SK-N-DZ (cell line): ENCODE measurements around the gene NCKAP5.
"Not testable (repeated sequence)": the region's sequence is repeated elsewhere in the genome, so short reads cannot be mapped to it uniquely, and the experiment has no call there.

Experiments
- DNase-seq: peaks from one replicate; pipeline ENCODE4 v3.0.0-alpha.2; 2015; ENCODE audit warnings: low spot score

NCKAP5 gene

DNA sequence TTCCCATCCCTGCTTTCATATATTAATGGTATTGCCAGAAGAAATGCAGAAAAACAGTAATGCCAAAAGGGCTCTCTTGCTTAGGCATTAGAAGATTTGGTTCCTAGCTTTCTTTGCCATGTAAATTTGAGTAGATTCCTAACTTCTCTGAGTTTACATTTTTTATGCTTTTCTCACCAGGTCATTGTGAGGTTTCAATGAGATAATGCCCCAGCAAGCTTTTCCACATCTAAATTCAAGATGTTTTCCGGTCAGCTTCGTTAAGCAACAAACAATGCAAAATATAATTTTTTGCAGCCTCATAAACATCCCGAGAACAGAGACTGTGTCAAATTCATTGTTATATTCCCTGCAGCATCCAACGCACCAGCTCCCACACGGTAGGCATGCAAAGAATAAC, 44.9 kb downstream of the NCKAP5 start:
- DNase-seq: no peak

DNA sequence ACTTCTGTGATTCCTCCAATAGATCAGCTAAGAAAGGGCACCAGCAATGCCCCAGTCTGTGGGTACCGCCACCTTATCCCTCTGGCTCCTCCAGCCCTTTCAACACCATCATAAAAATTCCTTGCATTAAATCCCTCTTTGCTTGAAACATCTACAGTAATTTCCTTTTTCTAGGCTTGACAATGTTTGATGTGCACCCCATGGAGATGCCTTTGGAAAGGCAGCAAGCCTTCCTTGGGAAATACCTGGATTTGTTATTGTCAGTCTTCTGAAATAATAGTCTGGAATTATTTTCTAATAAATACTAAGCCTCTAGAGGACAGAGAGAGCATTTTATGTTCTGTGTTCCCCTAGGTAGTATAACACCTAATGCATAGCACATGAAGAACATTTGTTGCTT, 46.1 kb downstream of the NCKAP5 start:
- DNase-seq: no peak

GRCh38 chr2:133521146-133521745, 47.0 kb downstream of the NCKAP5 start:
- no peak for DNase-seq

GRCh38 chr2:133519677-133520076, 48.6 kb downstream of the NCKAP5 start:
- not testable (repeated sequence) for DNase-seq

- no peak for DNase-seq
Observed at GRCh38 chr2:133518700-133519344, 49.4 kb downstream of the NCKAP5 start.

DNA sequence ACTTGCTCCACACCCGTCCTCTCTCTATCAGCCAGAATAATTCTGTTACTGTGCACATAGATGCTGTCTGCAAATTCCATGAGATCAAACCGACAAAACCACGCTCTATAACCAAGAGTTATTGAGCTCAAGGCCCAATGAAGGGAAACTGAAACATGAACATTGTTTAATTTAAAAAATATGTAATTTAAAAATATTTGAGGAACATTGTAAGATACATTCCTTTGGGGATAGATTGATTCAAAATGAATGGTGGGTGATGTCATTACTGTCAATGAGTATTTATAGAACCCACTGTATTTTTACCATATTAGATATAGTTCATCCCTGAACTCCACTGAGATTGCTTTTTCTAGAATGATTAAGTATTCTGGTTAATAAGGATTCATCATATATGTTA, 50.4 kb downstream of the NCKAP5 start:
- DNase-seq: no peak

GRCh38 chr2:133516405-133517026, 51.7 kb downstream of the NCKAP5 start:
- DNase-seq: no peak

DNA sequence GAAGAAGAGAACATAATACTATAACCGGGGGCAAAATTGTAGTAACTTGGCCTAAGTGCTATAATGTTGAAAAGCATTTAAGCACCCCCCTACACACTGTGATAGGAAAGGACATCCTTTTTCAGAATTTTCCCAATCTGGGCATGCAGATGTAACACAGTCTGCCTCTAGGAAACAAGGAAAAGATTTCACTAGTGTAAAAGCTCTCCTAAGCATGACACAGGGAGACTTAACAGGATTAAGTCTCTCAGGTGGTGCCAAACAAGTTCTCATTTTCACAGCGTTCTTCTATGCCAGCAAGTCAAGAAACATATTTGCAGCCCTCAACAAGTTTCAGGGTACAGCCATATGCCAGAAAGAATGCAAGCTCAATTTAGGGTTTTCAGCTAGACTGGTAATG, 53.0 kb downstream of the NCKAP5 start:
- DNase-seq: no peak

- no peak for DNase-seq
Observed at GRCh38 chr2:133513893-133514292, 54.4 kb downstream of the NCKAP5 start.

- no peak for DNase-seq
Observed at GRCh38 chr2:133512121-133512520, 56.1 kb downstream of the NCKAP5 start.

DNA sequence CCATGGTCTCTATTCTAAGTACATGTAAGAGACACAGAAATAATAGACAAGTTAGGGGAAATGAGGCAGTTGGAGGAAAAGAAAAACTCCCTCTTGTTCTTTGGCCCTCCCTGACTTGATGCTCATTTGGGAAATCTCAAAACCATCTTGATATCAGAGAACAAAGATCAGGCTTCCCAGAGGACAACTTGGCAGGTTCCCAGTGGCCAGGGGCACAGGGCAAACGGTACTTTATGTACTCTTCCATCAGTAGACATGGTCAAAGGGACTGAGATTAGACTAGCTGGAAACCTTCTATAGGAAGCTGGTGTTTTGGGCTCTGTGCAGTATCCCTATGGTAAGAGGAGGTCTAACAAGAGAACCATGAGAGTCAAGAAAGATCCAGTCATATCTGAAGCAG, 56.6 kb downstream of the NCKAP5 start:
- DNase-seq: no peak

- DNase-seq: no peak
Observed at GRCh38 chr2:133509777-133510176, 58.5 kb downstream of the NCKAP5 start.

DNA sequence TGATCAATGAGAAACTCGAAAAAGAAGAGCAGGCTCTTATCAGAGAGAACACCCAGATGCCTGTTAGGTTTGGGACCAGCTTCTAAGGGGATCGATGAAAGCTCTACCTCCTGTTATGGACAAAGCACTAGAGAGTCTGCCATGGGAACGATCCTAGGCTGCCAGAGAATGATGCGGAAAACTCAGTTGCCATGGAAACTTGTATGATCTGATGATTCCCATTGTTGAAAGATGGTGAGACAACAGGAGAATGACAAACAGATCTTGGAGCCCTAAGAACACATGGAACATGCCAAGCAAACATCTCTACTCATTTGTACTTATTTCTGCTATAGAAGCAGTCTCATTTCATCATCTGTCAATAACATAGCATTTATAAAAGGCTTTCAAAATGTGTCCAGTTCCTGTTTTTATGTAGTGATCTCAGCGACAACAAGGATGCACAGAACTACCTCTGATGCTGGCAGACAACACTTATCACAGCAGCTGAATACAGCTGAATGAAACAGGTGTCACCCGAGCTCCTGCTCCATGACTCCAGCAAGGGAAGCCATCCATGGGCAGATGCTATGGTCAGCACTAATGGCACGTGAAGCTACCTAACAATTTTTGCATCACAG, 59.6 kb downstream of the NCKAP5 start:
- DNase-seq: no peak

- DNase-seq: no peak
Observed at GRCh38 chr2:133506996-133507395, 61.3 kb downstream of the NCKAP5 start.

- DNase-seq: no peak
Observed at GRCh38 chr2:133504566-133505505, 63.4 kb downstream of the NCKAP5 start.

DNA sequence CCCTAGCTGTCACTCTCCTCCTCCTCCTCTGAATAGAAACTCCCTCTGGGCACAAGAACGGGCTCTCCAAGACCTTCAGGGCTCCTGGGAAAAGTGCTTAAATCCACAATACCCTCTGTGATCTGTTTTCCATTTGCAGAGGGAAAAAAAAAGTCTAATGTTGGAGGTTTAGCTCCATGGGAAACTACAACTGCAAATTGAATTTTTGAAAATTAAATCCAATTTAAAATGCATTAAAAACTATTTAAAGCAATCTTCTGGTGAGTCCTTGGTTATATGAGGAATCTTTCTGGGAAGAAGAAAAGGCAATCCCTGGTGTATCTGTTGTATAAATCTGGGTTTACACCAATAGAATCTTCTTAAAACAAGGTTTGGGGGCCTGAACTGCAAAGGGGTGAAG, 64.3 kb downstream of the NCKAP5 start:
- DNase-seq: peak; percentile 80

- no peak for DNase-seq
Observed at GRCh38 chr2:133503323-133503722, 64.9 kb downstream of the NCKAP5 start.

- DNase-seq: no peak
Observed at GRCh38 chr2:133502678-133503077, 65.6 kb downstream of the NCKAP5 start.

- no peak for DNase-seq
Observed at GRCh38 chr2:133500917-133501316, 67.3 kb downstream of the NCKAP5 start.

GRCh38 chr2:133498662-133499585, 69.3 kb downstream of the NCKAP5 start:
- DNase-seq: no peak
